Measurements from ENCODE around the gene NOTCH1.

The NOTCH1 gene

GRCh38 chr9:136566553-136566895 lies 20.7 kb upstream of the NOTCH1 start:
- DNase-seq (ENCODE audit: low spot score), result no peak
- peak overlapping the region; percentile 56 to 86 for H3K27ac ChIP-seq
- no peak for TF ChIP-seq CTCF (IDR thresholded peaks at IDR 0.05)
- no peak overlapping the region for H3K4me3 ChIP-seq

- Histone ChIP-seq H3K4me3 (no peak overlapping the region), H3K27ac (peak overlapping the region; percentile 56 to 86)
- no peak for TF ChIP-seq CTCF (IDR thresholded peaks at IDR 0.05)
- DNase-seq (ENCODE audit: low spot score), result no peak
Observed at GRCh38 chr9:136565715-136566552, 20.1 kb upstream of the NOTCH1 start.

- Histone ChIP-seq H3K4me3 (no peak overlapping the region), H3K27ac (peak overlapping the region; percentile 56 to 86)
- no peak for DNase-seq (ENCODE audit: low spot score)
- no peak for TF ChIP-seq CTCF (IDR thresholded peaks at IDR 0.05)
Observed at GRCh38 chr9:136565086-136565714, 19.4 kb upstream of the NOTCH1 start.

GRCh38 chr9:136564379-136564988 lies 18.6 kb upstream of the NOTCH1 start:
- peak overlapping the region; percentile 56 to 86 for H3K27ac ChIP-seq
- TF ChIP-seq CTCF (IDR thresholded peaks at IDR 0.05), result no peak
- H3K4me3 ChIP-seq, result no peak overlapping the region
- no peak for DNase-seq (ENCODE audit: low spot score)

- Histone ChIP-seq H3K4me3 (no peak overlapping the region), H3K27ac (peak overlapping the region in 1 of 2 donors; percentile 86)
- no peak for DNase-seq (ENCODE audit: low spot score)
Observed at GRCh38 chr9:136563646-136564325, 17.9 kb upstream of the NOTCH1 start.

More at GRCh38 chr9:136563646-136564325, 17.9 kb upstream of the NOTCH1 start:
- TF ChIP-seq CTCF (IDR thresholded peaks at IDR 0.05), result no peak

All from coronary artery (tissue), 2 donors.